NCI-H146 treated with DMSO at 0.1 percent for 48 hours (cell line): ENCODE measurements around the gene DIP2C.
A peak's percentile ranks its signal among the peaks of the same experiment; 100 is the strongest.
"Not testable (repeated sequence)": the region's sequence is repeated elsewhere in the genome, so short reads cannot be mapped to it uniquely, and the experiment has no call there.

Source experiments
- DNase-seq: peaks from one replicate; lab custom pipeline; 2025; ENCODE audit not compliant: unreplicated experiment; lab: John Stamatoyannopoulos, UW

Gene DIP2C

DNA sequence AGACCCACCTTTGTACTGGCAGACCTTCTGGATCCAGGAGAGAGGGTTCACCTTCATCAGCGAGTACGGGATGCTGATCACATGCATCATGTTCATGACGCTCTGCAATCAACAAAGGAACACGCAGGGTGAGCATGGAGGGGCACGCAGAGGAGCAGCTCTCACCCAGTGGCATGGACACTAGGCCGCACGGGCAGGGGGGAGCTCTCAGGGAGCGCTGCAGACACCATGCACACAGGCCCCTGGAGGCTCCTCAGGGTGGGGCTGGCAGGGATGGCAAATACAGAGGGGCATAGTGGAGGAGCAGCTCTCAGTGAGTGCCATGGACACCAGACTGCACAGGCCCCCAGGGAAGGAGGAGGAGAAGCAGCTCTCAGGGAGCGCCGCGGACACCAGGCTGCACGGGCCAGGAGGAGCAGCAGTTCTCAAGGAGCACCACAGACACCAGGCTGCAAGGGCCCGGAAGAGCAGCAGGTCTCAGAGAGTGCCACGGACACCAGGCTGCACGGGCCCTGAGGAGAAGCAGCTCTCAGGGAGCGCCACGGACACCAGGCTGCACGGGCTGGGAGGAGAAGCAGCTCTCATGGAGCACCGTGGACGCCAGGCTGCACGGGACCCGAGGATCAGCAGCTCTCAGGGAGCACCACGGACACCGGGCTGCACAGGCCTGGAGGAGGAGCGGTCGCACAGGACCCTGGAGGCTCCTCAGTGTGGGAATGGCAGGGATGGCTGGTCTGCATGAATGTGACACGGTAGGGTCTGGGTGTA is 304.7 kb downstream of the DIP2C start:
- DNase-seq, result no peak

DNA sequence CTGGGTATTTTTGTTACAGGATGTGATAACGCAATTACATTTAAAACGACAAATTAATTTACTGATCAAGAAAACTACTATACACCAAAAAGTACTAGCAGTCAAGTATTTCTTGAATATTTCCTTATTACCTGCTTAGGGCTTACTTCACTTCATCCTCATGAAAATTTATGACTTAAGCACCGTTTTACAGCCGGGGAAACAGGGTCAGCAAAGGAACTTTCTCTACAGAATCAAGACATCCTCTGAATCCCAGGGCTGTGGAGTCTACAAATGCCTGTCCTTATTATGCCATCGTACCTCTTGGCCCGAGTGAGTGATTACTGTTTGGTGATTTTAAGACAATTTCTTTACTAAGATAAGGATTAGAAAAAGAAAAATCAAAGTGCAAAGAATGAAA is 305.9 kb downstream of the DIP2C start:
- DNase-seq, result no peak

DNA sequence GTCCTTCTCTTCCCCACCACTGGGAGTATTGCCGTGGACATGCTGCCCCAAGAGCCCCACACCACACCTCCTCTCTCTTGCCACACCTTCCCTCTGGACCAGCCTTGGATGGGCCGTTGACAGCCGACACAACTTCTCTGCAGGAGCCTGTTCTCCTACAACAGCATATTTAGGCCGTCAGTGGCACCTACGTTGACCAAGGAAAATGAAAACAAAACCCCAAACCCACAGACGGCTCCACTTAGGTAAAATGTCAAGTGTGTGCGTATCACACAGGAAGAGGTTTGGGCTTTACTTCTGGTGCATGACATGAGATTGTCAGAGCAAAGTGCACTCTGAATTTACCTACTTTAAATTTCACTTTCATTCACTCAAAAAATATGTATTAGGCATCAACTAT is 307.7 kb downstream of the DIP2C start:
- no peak for DNase-seq

DNA sequence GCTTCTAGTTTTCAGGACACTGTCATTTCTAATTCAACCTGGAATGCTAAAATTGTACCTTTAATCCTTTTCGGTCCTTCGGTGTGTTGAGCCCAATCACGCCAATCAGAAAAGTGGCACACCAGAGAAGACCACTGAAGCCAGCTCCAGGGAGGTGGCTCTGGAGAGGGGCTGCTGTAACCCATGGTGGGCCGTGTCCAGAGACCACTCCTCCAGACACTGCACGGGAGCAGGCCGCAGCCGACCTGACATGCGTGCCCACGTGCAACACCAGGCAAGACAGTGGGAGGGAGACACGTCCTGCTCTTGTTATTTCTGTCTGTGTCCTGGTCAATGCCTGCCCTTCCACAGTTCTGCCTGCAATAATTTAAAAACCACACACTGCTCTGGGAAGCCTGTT is 308.1 kb downstream of the DIP2C start:
- DNase-seq, result no peak

DNA sequence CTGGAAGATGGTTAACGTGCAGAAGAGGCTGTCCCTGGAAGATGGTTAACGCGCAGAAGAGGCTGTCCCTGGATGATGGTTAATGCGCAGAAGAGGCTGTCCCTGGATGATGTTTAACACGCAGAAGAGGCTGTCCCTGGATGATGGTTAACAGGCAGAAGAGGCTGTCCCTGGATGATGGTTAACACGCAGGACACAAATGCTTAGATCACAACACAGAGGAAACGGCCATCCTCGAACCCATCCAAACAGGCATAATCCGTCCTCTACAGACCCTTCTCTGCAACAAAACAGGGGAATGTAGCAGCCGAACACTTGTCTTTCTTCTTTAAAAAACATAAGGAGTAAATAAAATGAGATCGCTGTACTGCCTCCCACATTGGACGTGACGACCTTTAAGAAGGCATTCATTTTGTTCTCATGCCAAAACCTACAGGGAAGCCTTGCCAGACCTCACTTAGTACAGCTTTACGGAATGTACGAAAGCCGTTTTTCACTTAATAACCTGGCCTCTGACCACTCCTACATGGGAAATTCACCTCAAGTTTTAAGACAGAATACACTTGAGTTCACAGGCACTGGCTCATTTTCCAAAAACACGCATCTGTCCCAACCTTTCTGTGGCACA is 309.0 kb downstream of the DIP2C start:
- DNase-seq, result no peak

DNA sequence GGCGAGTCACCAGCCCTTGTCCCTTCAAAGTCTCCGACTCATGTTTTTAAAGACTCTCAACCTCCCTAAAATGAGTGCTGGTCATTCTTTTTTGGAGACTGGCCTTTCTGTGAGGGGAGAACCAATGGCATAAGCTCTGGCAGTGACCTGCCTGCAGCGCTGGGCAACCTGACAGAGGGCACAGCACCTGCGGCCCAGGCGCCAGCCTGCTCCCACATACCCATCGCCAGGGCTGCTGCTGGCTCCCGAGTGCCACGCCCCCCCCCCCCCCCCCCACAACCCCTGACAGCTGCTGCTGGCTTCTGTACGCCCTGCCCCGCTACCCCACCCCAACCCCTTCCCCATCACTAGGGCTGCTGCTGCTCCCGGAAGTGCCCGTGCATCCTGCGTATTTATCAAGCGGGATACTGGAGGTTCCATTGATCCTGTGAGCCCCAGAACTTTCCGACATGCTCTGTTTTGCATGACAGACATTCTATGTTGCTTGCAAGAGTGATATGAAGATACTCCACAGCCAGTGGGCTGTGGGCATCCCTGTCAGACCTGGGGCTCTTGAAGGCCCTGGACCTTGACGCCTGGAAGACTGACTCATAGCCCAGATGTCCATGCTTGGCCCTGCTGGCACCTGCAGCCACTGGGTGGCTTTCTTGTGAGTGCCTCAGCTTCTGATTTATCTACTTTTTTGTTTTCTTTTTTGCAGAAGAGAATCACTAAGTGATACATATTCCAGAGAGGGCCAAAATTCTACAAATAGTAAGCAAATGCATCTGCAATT is 310.4 kb downstream of the DIP2C start:
- no peak for DNase-seq

DNA sequence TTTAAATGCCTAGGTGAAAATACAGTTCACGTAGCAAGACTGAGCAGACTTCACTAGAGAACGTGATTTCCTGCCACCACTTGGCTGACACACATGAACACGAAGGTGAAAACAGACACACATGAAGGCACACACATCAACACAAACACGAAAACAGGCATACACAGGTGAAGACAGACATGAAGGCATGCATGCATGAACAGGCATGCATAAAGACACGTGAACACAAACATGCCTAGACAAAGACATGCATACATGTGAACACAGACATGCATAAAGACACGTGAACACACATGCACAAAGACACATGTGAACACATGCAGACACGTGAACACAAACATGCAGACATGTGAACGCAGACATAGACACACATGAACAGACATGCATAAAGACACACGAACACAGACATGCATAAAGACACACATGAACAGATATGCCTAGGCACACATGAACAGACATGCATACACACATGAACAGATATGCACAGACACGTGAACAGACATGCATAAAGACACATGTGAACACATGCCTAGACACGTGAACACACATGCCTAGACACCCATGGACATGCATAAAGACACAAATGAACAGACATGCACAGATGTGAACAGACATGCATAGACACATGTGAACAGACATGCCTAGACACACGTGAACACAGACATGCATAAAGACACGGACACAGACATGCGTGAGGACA is 311.1 kb downstream of the DIP2C start:
- DNase-seq, result no peak

DNA sequence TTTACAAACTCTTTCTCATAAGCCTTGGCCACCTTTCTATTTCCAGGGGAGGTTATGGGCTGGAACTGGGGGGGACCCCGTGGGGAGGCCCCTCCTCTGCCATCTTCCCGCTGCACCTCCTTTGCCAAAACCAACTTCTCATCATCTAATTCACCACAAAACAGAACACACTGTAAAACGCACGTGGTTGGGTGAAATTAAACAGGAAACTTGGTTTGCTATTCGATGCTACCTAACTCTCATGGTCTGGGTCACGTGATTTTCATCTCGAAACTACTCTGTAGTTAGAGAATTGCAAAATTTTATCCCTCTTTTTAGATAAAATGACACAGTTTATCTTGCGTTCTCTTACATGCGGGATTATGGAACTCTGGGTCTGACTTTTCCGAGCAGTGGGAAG is 312.2 kb downstream of the DIP2C start:
- DNase-seq, result no peak

DNA sequence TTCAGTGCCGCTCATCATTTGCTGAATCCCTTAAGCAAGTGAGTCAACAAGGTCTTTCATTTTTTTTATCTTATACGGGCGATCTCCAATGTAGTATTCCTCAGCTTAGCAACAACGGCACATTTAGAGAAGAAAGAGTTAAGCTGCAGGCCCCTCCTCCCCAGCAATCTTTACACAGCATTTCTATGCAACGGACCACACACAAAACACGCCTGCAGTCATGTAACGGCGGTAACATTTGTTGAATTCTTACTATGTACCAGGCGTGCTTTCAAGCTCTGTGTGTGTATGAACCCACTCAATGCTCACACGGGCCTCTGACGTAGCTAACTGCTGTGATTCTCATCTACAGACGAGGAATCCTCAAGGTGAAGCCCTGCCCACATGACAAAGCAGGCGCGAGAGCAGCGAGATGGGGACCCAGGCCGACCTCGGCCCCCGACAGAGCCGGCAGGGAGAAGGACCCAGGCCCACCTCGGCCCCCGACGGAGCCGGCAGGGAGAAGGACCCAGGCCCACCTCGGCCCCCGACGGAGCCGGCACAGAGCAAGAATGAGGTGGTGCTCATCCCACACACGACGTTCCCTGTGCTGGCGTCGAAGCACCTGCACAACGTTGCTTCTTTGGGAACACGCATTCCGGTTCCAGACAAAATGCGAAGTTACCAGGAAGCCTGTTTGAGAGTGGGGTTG is 313.5 kb downstream of the DIP2C start:
- DNase-seq, result no peak

DNA sequence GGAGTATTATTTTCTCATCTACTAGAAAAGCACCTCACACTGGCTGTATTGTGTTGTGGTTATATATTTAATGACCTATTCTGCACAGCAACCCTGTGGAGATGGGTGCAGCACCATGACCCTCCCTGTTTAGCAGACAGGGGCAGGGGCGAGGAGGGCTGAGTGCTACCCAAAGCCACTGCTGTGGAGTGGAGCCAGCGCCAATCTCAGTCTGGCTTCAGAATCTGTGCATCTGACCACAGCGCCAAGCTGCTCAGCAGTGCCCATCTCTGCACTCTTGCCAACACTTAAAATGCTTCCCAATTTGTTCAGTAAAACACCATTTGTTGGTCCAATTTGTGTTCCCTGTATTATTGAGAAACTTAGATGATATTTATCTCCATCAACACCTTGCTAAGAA is 315.1 kb downstream of the DIP2C start:
- peak; percentile 16 for DNase-seq

DNA sequence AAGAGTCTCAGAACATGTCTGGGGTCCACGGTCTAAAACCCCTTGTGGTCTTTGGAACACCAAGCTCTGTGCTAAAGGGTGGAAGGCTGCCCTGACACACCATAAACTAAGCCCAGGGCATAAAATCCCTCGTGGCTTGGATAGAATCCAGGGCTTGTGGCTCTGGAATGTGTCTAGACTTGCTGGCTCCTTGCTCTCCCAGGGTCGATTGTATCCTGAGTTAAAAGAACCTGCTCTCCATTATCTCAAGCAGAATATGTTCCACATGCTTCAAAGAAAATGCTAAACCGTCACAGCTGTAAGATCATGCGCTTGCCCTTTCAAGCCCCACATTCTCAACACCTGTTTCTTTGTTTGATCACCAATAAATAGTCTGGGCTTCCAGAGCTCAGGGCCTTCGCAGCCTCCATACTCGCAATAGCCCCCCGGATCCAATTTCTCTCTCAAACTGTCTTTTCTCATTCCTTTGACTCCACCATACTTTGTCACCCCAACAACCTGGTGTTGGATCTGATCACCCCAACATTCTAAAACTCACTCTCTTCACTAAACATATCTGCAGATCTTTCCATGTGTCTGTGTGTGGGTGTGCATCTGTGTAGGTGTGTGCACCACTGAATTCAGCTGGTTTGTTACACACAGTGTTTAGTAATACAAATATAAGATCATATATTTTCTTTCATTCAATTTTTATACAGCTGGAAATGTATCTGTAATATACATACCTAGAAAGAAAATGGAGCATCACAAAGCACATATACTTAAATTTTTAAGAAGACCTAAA is 315.8 kb downstream of the DIP2C start:
- DNase-seq, result peak; percentile 84

DNA sequence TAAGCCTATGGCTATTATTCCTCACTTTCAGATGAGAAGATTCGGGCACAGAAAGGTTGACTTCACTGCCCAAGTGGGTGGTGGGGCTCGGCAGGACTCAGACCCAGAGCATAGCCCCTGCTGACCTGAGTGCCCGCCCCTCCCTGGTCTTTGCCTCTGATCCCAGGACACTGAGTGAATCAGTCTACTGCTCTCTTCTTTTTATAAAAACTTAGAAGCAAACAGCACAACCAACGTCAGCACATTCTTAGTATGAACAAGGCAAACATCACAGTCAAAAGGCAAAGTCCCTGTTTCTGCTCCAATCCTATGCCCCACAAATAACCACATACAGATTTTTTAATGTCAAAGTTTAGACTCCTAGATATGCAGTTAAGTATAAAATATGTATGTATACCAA is 316.5 kb downstream of the DIP2C start:
- no peak for DNase-seq

DNA sequence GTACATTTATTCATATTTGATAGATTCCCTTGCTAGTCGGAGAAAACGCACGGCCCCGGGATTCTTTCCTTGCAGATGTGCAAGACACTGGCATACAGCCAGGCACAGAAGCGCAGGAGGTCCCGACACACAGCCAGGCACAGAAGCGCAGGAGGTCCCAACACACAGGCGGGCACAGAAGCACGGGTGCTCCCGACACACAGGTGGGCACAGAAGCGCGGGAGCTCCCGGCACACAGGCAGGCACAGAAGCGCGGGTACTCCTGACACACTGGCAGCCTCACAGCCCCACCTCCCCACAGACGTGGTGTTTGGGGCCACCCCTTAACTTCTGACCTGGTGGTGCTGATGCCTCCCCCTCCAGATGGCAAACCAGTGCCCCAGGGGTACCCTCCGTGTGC is 316.9 kb downstream of the DIP2C start:
- no peak for DNase-seq

DNA sequence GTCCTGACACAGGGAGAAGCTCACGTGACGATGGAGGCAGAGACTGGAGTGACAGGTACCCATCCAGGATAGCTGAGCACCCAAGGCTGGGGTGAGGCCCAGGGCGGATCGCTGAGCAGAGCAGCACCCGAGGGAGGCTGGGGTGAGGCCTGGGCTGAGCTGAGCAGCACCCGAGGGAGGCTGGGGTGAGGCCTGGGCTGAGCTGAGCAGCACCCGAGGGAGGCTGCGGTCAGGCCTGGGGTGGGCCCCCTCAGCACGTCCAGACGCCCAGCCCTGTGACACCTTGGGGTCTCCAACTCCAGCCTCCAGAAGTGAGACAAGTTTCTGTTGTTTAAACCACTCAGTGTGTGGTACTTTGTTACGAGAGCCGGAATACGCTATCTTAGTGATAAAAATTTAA is 318.0 kb downstream of the DIP2C start:
- no peak for DNase-seq

DNA sequence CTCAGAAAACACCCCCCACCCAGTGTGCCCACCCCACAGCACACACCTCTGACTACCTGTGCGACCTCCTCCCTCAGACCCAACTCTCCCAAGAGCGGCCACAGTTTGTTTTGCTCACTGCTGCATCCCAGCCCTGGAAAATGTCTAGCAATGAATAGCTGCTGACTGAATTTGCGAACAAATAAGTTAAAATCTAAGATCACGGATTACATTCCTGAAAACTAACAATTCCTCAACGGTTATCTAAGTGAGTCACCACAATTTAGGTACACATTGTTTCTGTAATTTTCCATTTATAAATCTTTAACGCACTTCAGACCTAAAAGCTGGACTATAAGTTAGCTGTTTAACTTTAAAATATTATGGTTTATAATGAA is 319.0 kb downstream of the DIP2C start:
- DNase-seq, result no peak

DNA sequence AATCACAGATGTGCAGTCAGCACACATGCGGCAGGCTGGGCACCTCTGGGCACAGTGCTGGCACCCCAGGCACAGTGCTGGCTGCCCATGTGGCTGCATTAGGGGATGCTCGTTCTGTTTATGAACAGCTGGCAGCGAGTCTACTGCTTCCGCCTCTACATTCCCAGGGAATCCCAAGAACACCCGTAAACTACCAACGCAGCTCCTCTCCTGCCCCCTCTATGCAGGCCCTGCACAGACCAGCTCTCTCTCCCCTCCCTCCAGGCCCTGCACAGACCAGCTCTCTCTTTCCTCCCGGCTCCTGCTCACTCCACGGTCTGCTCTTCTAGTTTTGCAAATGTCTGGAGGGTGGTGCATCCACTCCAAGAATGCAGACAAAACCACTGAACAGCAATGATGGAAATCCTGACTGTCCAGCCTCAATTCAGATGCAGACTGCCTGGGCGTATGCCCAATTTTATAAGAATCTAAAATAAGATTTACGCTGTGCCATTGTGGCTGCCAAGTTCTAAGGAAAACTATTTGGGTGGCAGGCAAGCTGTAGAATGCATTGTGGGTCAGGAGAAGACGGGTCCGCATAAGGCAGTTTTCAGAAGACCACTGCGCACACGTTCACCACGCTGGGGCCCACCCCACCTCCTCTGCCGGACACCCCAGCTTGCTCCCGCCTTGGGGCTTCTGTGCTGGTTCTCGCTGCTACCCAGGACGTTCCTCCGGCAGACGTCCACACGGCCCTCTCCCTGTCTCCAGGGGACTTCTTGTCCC is 319.6 kb downstream of the DIP2C start:
- DNase-seq, result no peak

DNA sequence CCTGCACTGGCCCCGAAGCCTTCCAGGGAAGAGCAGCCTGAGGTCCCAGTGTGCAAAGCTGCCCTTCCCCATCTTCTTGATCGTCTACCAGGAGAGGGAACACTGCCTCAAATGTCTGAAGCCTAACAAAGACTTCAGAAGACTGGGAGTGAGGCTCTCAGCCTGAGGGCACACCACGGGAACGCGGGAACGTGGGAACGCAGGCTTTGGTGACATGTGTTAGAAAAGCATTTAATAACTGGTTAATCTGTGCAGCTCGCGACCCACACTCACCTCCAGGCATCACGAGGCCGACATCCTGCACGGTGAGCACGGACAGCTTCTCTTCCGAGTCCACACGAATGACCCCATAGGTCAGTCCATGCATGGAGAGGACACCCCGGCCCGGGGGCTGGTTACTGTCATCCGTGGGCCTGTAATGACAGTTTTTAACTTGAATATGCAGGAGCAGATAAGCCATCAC is 320.2 kb downstream of the DIP2C start:
- DNase-seq, result no peak

DNA sequence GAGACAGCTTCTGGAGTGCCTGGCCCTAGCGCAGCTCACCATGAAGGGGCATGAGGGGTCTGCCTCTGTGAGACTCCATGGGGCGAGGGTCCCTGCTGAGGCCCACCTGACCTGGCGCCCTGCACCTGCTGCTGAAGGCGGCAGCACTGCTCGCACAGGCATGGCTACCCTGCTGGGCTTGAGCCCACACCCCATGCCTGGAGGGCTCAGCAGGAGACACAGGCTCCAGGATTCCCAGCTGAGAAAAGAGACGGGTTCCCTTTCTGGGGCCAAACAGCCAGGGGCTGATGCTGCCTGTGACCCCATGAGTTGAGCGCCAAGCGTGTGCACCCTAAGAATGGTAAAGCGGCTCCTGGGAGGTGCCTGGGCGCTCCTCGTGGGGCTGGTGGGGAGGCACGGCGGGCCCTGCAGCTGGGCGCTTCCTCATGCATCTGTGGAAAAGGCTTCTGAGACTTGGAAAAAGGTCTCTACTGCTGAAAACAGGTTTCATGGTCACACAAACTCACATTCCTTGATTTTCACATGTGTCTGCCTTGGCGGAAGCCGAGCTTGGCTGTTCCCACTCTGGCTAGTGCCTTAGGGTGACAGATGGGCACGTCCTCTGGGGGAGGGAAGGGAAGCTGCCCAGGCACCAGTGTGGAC is 320.8 kb downstream of the DIP2C start:
- DNase-seq, result peak; percentile 81

DNA sequence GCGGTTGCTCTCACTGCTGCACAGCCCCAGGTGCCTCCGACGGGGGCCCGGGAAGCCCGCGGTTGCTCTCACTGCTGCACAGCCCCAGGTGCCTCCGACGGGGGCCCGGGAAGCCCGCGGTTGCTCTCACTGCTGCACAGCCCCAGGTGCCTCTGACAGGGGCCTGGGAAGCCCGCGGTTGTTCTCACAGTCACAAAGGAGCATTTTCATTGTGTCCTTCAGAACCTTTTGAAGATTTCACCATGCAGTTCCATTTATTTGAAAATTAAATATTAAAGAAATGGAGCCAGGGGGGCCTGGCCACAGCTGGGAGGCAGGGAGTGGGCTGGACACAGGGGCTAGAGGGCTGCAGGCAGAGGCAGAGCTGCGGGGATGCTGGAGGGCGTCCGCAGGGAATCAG is 321.4 kb downstream of the DIP2C start:
- not testable (repeated sequence) for DNase-seq
